Colonic mucosa (tissue), 4 donors: ENCODE results near the gene UNC119B. TPM values are rescaled to one million over a fixed set of nuclear protein-coding genes. Genes with fewer than 3 reads are reported as not detected.

Experiments used
- DNase-seq: peaks from one replicate; pipeline ENCODE4 v3.0.0-alpha.2; 2020
- H3K27ac ChIP-seq: fragments of 200-600 bp; one replicate; pipeline ENCODE4 v1.8.0; 2021
- H3K27me3 ChIP-seq: fragments of 200-600 bp; one replicate; pipeline ENCODE4 v1.8.0; 2021
- H3K36me3 ChIP-seq: fragments of 200-600 bp; one replicate; pipeline ENCODE4 v1.8.0; 2021
- H3K4me1 ChIP-seq: fragments of 200-600 bp; one replicate; pipeline ENCODE4 v1.8.0; 2021; ENCODE audit warnings: mild to moderate bottlenecking
- H3K4me3 ChIP-seq: fragments of 200-600 bp; one replicate; pipeline ENCODE4 v1.8.0; 2021
- H3K9ac ChIP-seq, 2 donors: one replicate each; pipeline ENCODE4 v1.7.0; 2013; ENCODE audit warnings: control low read depth in 2 of 2, low read depth in 2 of 2, low read length in 2 of 2
- H3K9me3 ChIP-seq: fragments of 200-600 bp; one replicate; pipeline ENCODE4 v1.8.0; 2021
- intact Hi-C: fragments of 100-400 bp; cut with DNase I; formaldehyde crosslinking; loops from one replicate; pipeline ENCODE4 v1.14.1; 2022
- total RNA-seq, 2 donors: library from RNA; stranded (reverse); fragmentation: NEBNext Ultra II Directional in 1 of 2; extraction: Animal tissue kit (Norgen Biotek cat#: 25700) in 1 of 2; gene quantifications; one replicate each; pipeline ENCODE4 v1.2.1, GENCODE V29; 2021
- TF ChIP-seq, protein P1 (sequence below): fragments of 200-600 bp; IDR thresholded peaks from one replicate; pipeline ENCODE4 v1.8.0; 2022; ENCODE audit warnings: antibody characterized with exemption, mild to moderate bottlenecking
- donor health status: healthy.
- donor health status: DM: no; HTN: no; CAD: no.
- donor health status: DM: no; HTN: no; CAD: no.

Gene UNC119B
- total RNA-seq, 2 donors from 2014 or later: 22.7 to 28.3 TPM

DNA sequence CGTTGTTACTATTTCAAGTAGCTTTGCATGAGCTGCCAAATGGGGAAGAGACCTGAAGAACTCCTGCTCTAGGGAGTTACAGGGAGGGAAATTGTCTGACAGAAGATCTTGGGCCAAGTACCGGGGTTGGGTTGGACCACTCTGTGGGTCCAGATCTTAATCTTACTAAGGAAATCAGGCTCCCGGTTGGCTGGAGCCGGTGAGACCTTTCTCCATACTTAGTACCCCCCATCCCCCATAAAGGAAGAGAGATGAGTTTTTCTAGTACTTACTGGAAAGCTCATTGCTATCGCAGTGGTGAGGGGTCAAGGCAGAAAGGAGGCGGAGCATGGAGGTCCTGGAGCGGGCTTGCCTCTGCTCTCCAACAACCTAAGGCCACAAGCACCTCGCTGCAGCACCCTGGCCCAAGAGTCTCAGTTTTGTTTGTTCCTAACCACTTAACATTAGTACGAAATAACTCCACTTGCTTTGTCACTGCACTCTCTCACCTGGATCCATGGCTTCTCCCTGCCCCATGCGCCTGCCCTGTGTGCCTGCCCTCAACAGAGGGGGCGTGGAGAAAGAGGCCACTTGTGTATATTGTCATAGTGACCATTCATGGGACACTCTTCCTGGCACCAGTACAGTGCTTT lies 6.8 kb upstream of the UNC119B start:
- Histone ChIP-seq H3K27ac (no peak overlapping the region), H3K4me1 (no peaks in the 10 kb centered on the region), H3K36me3 (no peaks in the 10 kb centered on the region), H3K9ac (no peak overlapping the region), H3K9me3 (no peaks in the 10 kb centered on the region), H3K4me3 (no peak overlapping the region), H3K27me3 (no peaks in the 10 kb centered on the region)
- intact Hi-C loops: no loop called here
- DNase-seq: no peak
- TF ChIP-seq, protein P1, sequence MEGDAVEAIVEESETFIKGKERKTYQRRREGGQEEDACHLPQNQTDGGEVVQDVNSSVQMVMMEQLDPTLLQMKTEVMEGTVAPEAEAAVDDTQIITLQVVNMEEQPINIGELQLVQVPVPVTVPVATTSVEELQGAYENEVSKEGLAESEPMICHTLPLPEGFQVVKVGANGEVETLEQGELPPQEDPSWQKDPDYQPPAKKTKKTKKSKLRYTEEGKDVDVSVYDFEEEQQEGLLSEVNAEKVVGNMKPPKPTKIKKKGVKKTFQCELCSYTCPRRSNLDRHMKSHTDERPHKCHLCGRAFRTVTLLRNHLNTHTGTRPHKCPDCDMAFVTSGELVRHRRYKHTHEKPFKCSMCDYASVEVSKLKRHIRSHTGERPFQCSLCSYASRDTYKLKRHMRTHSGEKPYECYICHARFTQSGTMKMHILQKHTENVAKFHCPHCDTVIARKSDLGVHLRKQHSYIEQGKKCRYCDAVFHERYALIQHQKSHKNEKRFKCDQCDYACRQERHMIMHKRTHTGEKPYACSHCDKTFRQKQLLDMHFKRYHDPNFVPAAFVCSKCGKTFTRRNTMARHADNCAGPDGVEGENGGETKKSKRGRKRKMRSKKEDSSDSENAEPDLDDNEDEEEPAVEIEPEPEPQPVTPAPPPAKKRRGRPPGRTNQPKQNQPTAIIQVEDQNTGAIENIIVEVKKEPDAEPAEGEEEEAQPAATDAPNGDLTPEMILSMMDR: no peak

DNA sequence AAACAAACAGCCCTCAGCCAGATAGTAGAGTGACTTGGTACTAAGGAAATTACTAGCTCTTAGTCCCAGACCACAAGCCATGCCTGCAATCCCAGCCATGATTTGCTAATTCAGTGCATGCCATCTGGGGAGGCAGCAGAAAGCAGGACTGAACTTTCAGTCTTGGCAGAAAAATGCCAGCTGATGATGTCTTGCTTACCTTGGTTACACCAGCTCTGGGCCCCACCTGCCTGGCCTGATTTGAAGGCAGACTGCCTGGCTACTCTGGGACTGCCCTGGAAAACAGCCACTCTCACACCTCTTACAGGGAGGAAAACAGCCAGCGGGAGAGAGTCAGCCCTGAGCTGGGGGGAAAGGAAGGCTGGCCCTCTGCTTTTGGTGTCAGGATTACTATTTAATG lies 4.6 kb upstream of the UNC119B start:
- H3K9ac ChIP-seq: no peak overlapping the region
- no peak overlapping the region for H3K27ac ChIP-seq
- TF ChIP-seq, protein P1: no peak
- no peaks in the 10 kb centered on the region for H3K36me3 ChIP-seq
- H3K4me1 ChIP-seq: peaks cover 6% of the 10 kb centered on the region
- no peak for DNase-seq
- H3K27me3 ChIP-seq: no peaks in the 10 kb centered on the region
- intact Hi-C loops: no loop called here
- no peaks in the 10 kb centered on the region for H3K9me3 ChIP-seq
- H3K4me3 ChIP-seq: no peak overlapping the region

DNA sequence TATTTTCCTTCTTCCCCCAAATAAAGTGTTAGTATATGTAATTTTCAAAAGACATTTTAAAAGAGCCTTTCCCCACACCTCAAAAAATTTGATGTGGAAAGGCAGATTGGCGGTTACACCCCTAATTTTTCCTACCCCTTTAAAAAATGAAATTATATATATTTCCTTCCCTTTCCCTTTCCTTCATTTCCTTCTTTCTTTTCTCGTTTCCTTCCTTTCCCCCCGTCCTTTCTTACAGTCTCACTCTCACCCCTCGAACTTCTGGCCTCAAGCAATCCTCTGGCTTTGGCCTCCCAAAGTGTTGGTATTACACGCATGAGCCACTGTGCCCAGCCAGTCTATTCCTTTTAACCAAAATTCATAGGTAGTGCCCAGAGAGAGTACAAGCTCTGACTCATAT lies 4.2 kb upstream of the UNC119B start:
- H3K27ac ChIP-seq: no peak overlapping the region
- H3K9ac ChIP-seq: no peak overlapping the region
- H3K4me1 ChIP-seq: peaks cover 6% of the 10 kb centered on the region
- H3K9me3 ChIP-seq: no peaks in the 10 kb centered on the region
- TF ChIP-seq, protein P1: no peak
- no peaks in the 10 kb centered on the region for H3K27me3 ChIP-seq
- intact Hi-C loops: no loop called here
- DNase-seq: no peak
- no peaks in the 10 kb centered on the region for H3K36me3 ChIP-seq
- H3K4me3 ChIP-seq: no peak overlapping the region

DNA sequence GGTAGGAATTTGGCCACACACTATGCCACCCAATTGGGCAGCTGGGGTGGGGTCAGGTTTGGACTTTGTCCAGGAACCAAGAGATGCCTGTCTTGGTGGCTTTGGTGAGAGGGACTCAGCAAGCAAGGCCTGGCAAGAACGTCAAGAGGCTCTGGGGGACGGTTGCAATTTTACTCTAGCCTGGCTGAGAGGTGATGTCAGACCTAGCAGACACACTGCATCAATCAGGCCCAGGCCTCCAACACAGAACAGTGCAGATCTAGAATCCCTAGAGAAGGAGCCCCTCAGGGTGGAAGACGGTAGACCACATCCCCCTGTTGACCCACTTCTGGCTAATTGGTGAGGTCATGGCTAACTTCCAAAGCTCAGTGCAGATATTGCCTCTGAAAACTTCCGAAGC lies 1.6 kb upstream of the UNC119B start:
- intact Hi-C loops: no loop called here
- TF ChIP-seq, protein P1: no peak

DNA sequence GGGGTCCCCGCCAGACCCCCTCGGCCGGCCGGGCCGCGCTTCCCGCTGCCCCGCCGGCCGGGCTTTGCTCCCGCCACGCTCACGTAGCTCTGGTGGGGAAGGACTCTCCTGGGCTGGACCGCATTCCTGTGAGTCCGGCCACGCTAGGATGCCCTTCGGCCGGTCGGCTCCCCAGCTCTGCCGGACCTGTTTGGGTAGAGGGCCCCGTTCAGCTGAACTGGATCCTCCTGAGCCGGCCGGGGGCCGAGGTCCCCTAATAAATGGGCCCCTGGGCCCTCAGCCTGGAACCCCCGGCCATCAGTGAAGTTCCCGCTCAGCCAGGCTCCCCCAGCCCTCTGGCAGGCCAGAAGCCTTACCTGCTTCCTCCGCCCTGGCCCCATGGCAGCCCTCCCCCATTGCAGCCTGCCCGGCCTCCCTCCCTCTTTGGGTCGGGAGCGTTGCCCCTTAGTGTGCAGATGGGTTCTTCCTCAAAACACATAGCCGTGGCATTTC lies 593 bp downstream of the UNC119B start:
- H3K9me3 ChIP-seq: no peaks in the 10 kb centered on the region
- peak overlapping the region; percentile 88 to 92 for H3K9ac ChIP-seq
- peaks cover 12% of the 10 kb centered on the region for H3K4me1 ChIP-seq
- H3K4me3 ChIP-seq: peak overlapping the region; percentile 93
- intact Hi-C loops: loop anchor here (2.0 kb wide), 2 partner anchors 18 to 64 kb away; no protein-coding TSS in a partner anchor
- peak overlapping the region; percentile 83 for H3K27ac ChIP-seq
- TF ChIP-seq, protein P1: no peak
- H3K27me3 ChIP-seq: no peaks in the 10 kb centered on the region
- peak; percentile 51 for DNase-seq
- H3K36me3 ChIP-seq: no peaks in the 10 kb centered on the region

More for the DNA sequence above, 1.6 kb upstream of the UNC119B start:
- DNase-seq: no peak
- Histone ChIP-seq H3K4me1 (peaks cover 12% of the 10 kb centered on the region), H3K9me3 (no peaks in the 10 kb centered on the region), H3K9ac (no peak overlapping the region), H3K4me3 (no peak overlapping the region), H3K27ac (no peak overlapping the region), H3K27me3 (no peaks in the 10 kb centered on the region), H3K36me3 (no peaks in the 10 kb centered on the region)
